ENCODE measurements around the gene GPSM3. TPM values are rescaled to one million over a fixed set of nuclear protein-coding genes. Genes with fewer than 3 reads are reported as not detected.
A peak's percentile ranks its signal among the peaks of the same experiment; 100 is the strongest.

Gene GPSM3
- total and polyA plus RNA-seq, 7 donors, result 1.5 to 5.1 (median 2.7) TPM

DNA sequence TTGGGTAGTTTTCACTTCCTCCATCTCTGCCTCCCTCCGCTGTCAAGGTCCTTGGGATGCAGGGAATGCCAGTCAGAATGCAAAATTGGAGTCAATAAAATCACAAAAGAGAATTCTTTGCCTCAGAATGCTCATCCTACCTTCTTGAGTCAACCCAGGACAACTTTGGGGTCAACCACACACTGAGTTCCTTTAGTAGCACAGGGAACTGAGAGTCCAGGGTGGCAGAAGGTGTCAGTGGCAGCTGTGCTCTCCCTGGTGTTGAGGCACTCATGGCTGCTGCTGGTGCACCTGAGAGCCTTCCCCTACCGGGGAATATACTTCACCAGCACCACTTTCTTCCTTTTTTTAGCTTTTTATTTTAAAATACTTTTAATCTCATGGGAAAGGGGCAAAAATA is 32.3 kb upstream of the GPSM3 start:
- H3K4me3 ChIP-seq, result no peak overlapping the region
- H3K27me3 ChIP-seq (ENCODE audit: insufficient read depth in 3 of 3, low read length in 2 of 3), result peaks cover 0 to 4% (median 0%) of the 10 kb centered on the region in 3 donors
- no peak for DNase-seq
- H3K27ac ChIP-seq, result no peak overlapping the region
- intact Hi-C loops (cut with DNase I), result no loop called here
- no peaks in the 10 kb centered on the region for H3K9me3 ChIP-seq
- no peaks in the 10 kb centered on the region for H3K4me1 ChIP-seq
- ATAC-seq, result no peak
- TF ChIP-seq, protein P1, sequence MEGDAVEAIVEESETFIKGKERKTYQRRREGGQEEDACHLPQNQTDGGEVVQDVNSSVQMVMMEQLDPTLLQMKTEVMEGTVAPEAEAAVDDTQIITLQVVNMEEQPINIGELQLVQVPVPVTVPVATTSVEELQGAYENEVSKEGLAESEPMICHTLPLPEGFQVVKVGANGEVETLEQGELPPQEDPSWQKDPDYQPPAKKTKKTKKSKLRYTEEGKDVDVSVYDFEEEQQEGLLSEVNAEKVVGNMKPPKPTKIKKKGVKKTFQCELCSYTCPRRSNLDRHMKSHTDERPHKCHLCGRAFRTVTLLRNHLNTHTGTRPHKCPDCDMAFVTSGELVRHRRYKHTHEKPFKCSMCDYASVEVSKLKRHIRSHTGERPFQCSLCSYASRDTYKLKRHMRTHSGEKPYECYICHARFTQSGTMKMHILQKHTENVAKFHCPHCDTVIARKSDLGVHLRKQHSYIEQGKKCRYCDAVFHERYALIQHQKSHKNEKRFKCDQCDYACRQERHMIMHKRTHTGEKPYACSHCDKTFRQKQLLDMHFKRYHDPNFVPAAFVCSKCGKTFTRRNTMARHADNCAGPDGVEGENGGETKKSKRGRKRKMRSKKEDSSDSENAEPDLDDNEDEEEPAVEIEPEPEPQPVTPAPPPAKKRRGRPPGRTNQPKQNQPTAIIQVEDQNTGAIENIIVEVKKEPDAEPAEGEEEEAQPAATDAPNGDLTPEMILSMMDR (IDR thresholded peaks at IDR 0.05), result no peak
- no peaks in the 10 kb centered on the region for H3K36me3 ChIP-seq (ENCODE audit: insufficient read depth in 1 of 2, low read depth in 1 of 2)
- 77 to 82% (median 78%) methylated on average over 2 of the region's 2 CpGs for WGBS, 3 donors

DNA sequence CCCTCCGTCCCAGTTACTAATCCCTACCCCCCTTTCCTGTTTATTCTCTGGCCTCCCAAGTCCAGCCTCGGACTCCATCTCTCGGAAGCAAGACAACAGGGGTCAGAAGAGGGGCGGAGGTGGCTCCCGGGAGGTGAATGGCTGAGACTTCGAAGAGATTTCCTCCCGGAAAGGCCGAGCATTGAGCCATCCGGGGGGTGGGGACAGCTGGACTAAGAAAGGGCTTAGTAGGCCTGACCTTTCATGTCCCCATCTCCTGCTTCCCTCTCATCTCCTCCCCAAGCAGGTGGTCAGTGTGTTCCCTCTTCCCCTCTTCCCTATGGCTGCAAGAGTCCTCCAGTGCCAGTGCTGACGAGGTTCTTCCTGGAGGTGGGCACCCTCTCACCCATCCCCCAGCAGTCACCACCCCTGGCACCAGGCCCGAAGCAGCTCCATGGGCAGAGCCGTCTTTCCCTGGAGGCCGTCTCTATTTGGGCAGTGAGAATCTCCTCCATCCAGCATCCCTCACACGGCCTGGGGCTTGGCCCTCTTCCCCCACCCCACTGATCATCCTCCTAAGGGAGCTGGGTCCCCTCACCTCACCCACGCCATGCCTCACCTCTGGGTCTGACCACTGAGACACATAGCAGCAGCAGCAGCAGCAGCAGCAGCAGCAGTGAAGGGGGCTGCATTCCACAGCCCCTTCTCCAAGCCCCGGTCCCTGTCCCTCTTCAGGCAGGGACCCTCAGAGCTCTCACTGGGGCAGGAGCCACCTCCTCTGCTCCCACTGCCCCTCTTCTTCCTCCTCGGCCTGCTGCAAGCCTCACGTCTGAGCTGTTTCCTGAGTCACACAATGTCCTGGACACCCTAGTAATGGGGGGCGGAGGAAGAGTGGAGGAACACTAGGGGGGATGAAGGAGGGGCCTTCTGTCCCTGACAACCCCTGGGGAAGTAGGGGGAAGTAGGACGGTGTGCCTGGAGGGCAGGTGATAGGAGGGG is 31.1 kb upstream of the GPSM3 start, which contains the start of gene NOTCH4:
NOTCH4 (minus strand) TSS at position 810 of the 978 bp plus-strand sequence; CDS start at position 671, 139 bp downstream.
- H3K4me3 ChIP-seq, result peak within 1 kb of the TSS; percentile 53
- TF ChIP-seq, protein P1 (IDR thresholded peaks at IDR 0.05), result no peak
- peaks cover 0 to 4% (median 0%) of the 10 kb centered on the region in 3 donors for H3K27me3 ChIP-seq (ENCODE audit: insufficient read depth in 3 of 3, low read length in 2 of 3)
- H3K27ac ChIP-seq, result no peak within 1 kb of the TSS
- 34 to 49% (median 37%) methylated on average over 20 of the region's 20 CpGs for WGBS, 3 donors
- intact Hi-C loops (cut with DNase I), result no loop called here
- no peaks in the 10 kb centered on the region for H3K36me3 ChIP-seq (ENCODE audit: insufficient read depth in 1 of 2, low read depth in 1 of 2)
- no peaks in the 10 kb centered on the region for H3K9me3 ChIP-seq
- no peaks in the 10 kb centered on the region for H3K4me1 ChIP-seq
- ATAC-seq (peak in 3 of 4 donors; percentile 27 to 33 (median 30)), DNase-seq (no peak)

DNA sequence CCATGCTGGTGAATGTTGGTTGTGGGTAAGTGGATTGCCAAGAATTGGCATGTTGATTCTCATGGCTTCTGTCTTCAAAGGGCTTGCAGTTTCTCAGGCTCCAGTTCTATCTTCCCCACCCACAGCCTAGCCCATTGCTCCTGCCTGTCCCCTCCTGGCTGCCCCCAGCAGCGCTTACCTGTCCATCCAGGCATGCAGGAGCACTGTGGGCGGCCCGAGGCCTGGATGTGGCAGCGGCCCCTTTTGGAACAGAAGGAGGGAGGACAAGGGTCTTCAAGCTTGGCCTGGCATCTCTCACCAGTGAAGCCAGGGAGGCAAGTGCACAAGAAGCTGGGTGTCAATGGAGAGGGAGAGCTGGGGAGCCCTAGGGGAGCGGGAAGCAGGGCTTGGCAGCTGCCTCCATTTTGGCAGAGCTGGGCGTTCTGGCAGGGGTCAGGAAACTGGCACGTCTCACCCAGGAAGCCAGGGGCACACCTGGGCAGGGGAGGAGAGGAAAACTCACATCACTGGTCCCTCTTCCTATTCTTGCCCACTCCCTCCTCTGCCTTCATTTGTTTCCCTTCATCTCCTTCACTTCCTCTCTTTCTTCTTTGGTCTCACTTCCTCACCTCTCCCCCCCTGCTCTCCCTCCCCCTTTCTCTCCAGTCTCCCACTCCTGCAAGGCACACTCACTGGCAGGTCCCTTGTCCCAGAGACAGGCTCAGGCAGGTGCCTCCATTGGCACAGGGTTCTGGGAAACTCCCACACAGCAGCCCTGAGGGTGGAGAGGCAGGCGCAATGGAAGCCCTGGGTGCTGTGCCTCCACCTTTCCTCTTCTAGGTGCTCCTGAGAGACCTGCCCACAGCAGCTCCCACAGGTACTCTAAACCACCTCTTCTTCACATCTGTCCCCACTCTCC is 30.1 kb upstream of the GPSM3 start:
- intact Hi-C loops (cut with DNase I), result no loop called here
- Histone ChIP-seq H3K9me3 (no peaks in the 10 kb centered on the region), H3K4me1 (no peaks in the 10 kb centered on the region), H3K27ac (no peak overlapping the region), H3K27me3 (ENCODE audit: insufficient read depth in 3 of 3, low read length in 2 of 3) (peaks cover 0 to 4% (median 0%) of the 10 kb centered on the region in 3 donors), H3K4me3 (peak overlapping the region; percentile 53), H3K36me3 (ENCODE audit: insufficient read depth in 1 of 2, low read depth in 1 of 2) (no peaks in the 10 kb centered on the region)
- TF ChIP-seq, protein P1 (IDR thresholded peaks at IDR 0.05), result no peak
- no peak for DNase-seq
- no peak for ATAC-seq
- 73 to 84% (median 81%) methylated on average over 7 to 8 of the region's 8 CpGs for WGBS, 3 donors

DNA sequence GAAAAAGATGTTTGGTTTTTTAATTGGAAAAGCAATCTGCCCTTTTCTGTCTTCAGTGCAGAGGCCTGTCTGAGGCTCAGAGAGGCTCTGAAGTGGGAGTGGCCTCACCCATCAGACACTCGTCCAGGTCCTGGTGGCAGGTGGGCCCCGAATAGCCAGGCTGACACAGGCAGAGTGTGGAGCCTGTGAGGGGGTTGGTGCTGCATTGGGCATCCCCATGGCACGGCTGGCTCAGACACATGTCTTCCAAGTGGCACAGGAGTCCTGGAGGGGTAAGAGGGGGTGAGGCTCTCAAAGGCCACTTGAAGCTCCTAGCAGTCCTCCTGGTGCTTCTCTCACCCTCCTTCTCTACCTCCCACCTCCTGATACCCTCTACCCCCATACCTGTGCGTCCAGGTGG is 27.6 kb upstream of the GPSM3 start:
- TF ChIP-seq, protein P1 (IDR thresholded peaks at IDR 0.05), result no peak
- H3K4me1 ChIP-seq, result no peaks in the 10 kb centered on the region
- intact Hi-C loops (cut with DNase I), result no loop called here
- DNase-seq (no peak), ATAC-seq (no peak)
- H3K27me3 ChIP-seq (ENCODE audit: insufficient read depth in 3 of 3, low read length in 2 of 3), result peaks cover 0 to 4% (median 0%) of the 10 kb centered on the region in 3 donors
- no peaks in the 10 kb centered on the region for H3K9me3 ChIP-seq
- H3K36me3 ChIP-seq (ENCODE audit: insufficient read depth in 1 of 2, low read depth in 1 of 2), result no peaks in the 10 kb centered on the region
- H3K4me3 ChIP-seq, result no peak overlapping the region
- WGBS, 3 donors, result 53 to 70% (median 66%) methylated on average over 4 of the region's 4 CpGs
- H3K27ac ChIP-seq, result no peak overlapping the region
